SU-DHL-6 (cell line): ENCODE data around the gene TCEANC2.

Experiments
- H2AFZ ChIP-seq: fragments of 200-600 bp; sonication (generic); 2 replicates; pipeline ENCODE4 v1.6.1; 2014; ENCODE audit warnings: low read depth, mild to moderate bottlenecking, moderate library complexity, mixed read lengths, antibody characterized with exemption, low read length; ENCODE audit not compliant: severe bottlenecking
- H3F3A ChIP-seq: fragments of 200-600 bp; shearing (Covaris generic); 2 replicates; pipeline ENCODE4 v1.6.0; 2016; ENCODE audit warnings: antibody characterized with exemption, mild to moderate bottlenecking; ENCODE audit not compliant: insufficient read depth
- H3K27ac ChIP-seq: fragments of 200-600 bp; sonication (generic); 2 replicates; pipeline ENCODE4 v1.5.1; 2016; ENCODE audit warnings: low read depth, mild to moderate bottlenecking, low read length, moderate library complexity, mixed read lengths
- H3K27me3 ChIP-seq: fragments of 200-600 bp; sonication (generic), shearing (Covaris generic); 2 replicates; pipeline ENCODE4 v1.6.0; 2014; ENCODE audit warnings: mild to moderate bottlenecking, low read length
- H3K36me3 ChIP-seq: fragments of 200-600 bp; sonication (generic); 2 replicates; pipeline ENCODE4 v1.6.1; 2014; ENCODE audit warnings: mild to moderate bottlenecking, low read length, mixed read lengths
- H3K4me2 ChIP-seq: fragments of 300-600, 200-600 bp; shearing (Covaris generic), sonication (generic); 2 replicates; pipeline ENCODE4 v1.6.0; 2014; ENCODE audit warnings: low read length, low read depth, mild to moderate bottlenecking; ENCODE audit not compliant: poor library complexity, severe bottlenecking
- H3K4me3 ChIP-seq: fragments of 200-600 bp; sonication (generic); 2 replicates; pipeline ENCODE4 v1.5.1; 2014; ENCODE audit warnings: antibody characterized with exemption, low read length, mild to moderate bottlenecking, mixed read lengths; ENCODE audit not compliant: insufficient read depth, poor library complexity, severe bottlenecking
- H3K79me2 ChIP-seq: fragments of 200-600 bp; sonication (generic); 2 replicates; pipeline ENCODE4 v1.6.1; 2014; ENCODE audit warnings: mild to moderate bottlenecking, low read length, moderate library complexity; ENCODE audit not compliant: insufficient read depth
- H3K9ac ChIP-seq: fragments of 200-600 bp; sonication (generic); 2 replicates; pipeline ENCODE4 v1.7.0; 2014; ENCODE audit warnings: mild to moderate bottlenecking, low read length
- H3K9me2 ChIP-seq: fragments of 200-600 bp; sonication (generic); replicated peaks from 2 replicates; pipeline ENCODE4 v1.6.1; 2014; ENCODE audit warnings: low read length; ENCODE audit not compliant: insufficient read depth
- H3K9me3 ChIP-seq: fragments of 200-600 bp; sonication (generic); 2 replicates; pipeline ENCODE4 v1.6.1; 2014; ENCODE audit warnings: low read length, mixed read lengths; ENCODE audit not compliant: insufficient read depth
- H4K20me1 ChIP-seq: fragments of 200-600 bp; sonication (generic); 2 replicates; pipeline ENCODE4 v1.6.1; 2014; ENCODE audit warnings: low read depth, mild to moderate bottlenecking, antibody characterized with exemption, low read length, moderate library complexity, mixed read lengths
- CTCF ChIP-seq: fragments of 200-600 bp; sonication (generic); IDR thresholded peaks from one replicate; pipeline ENCODE4 v1.5.1; 2017; ENCODE audit warnings: antibody characterized with exemption, mild to moderate bottlenecking, low read length, moderate library complexity; ENCODE audit not compliant: insufficient read depth, poor library complexity, severe bottlenecking
- EZH2phosphoT487 ChIP-seq: fragments of 200-600 bp; sonication (generic), shearing (Covaris generic); conservative IDR thresholded peaks from 2 replicates; pipeline ENCODE4 v1.6.1; 2018; ENCODE audit warnings: mild to moderate bottlenecking, antibody characterized with exemption, low read length, moderate library complexity, mixed read lengths

The TCEANC2 gene

GRCh38 chr1:54070171-54070837, 16.9 kb downstream of the TCEANC2 start:
- Histone ChIP-seq H3K9me2 (no peaks in the 10 kb centered on the region), H3K27me3 (no peaks in the 10 kb centered on the region), H3K4me3 (no peak overlapping the region), H3K4me2 (no peak overlapping the region), H3K9ac (no peak overlapping the region), H4K20me1 (no peaks in the 10 kb centered on the region; the same call in 1 of the 2 replicates), H3K9me3 (no peaks in the 10 kb centered on the region), H3F3A (peaks cover 6% of the 10 kb centered on the region; the same call in 1 of the 2 replicates), H2AFZ (no peak overlapping the region), H3K79me2 (no peaks in the 10 kb centered on the region), H3K27ac (no peak overlapping the region), H3K36me3 (peaks cover 12% of the 10 kb centered on the region)
- peak; percentile 96 for TF ChIP-seq CTCF
- TF ChIP-seq EZH2phosphoT487 = no peak

GRCh38 chr1:54077359-54077758, 24.0 kb downstream of the TCEANC2 start:
- no peak overlapping the region for H3K27ac ChIP-seq
- H3K9me3 ChIP-seq = no peaks in the 10 kb centered on the region
- H3K4me2 ChIP-seq = no peak overlapping the region
- no peak overlapping the region for H2AFZ ChIP-seq
- no peaks in the 10 kb centered on the region for H3K36me3 ChIP-seq
- H3F3A ChIP-seq = no peaks in the 10 kb centered on the region
- H3K9ac ChIP-seq = no peak overlapping the region
- no peak for TF ChIP-seq EZH2phosphoT487
- no peak for TF ChIP-seq CTCF
- H3K4me3 ChIP-seq = no peak overlapping the region
- H3K27me3 ChIP-seq = no peaks in the 10 kb centered on the region
- no peaks in the 10 kb centered on the region for H3K79me2 ChIP-seq
- no peaks in the 10 kb centered on the region for H4K20me1 ChIP-seq
- H3K9me2 ChIP-seq = no peaks in the 10 kb centered on the region

- no peak for TF ChIP-seq CTCF
- no peak for TF ChIP-seq EZH2phosphoT487
- Histone ChIP-seq H3K9me3 (no peaks in the 10 kb centered on the region), H4K20me1 (no peaks in the 10 kb centered on the region), H3K9ac (no peak overlapping the region), H3K9me2 (no peaks in the 10 kb centered on the region), H3K36me3 (no peaks in the 10 kb centered on the region), H3K4me3 (no peak overlapping the region), H3K27ac (no peak overlapping the region), H3K27me3 (no peaks in the 10 kb centered on the region), H3K4me2 (no peak overlapping the region), H3F3A (no peaks in the 10 kb centered on the region), H2AFZ (no peak overlapping the region), H3K79me2 (no peaks in the 10 kb centered on the region)
Observed at GRCh38 chr1:54080598-54081049, 27.2 kb downstream of the TCEANC2 start.
